Heart left ventricle (tissue), 16 donors: ENCODE data around the gene AJM1. TPM values are rescaled to one million over a fixed set of nuclear protein-coding genes. Genes with fewer than 3 reads are reported as not detected.
"Not testable (repeated sequence)": the region's sequence is repeated elsewhere in the genome, so short reads cannot be mapped to it uniquely, and the experiment has no call there.

Experiments used
- ATAC-seq, 4 donors: fragments of 200-7000 bp; cut with Tn5 transposase; one replicate each; pipeline ENCODE4 v1.9.1; 2020 to 2022; ENCODE audit warnings: moderate library complexity in 4 of 4, mild to moderate bottlenecking in 3 of 4, moderate number of reproducible peaks in 1 of 4
- DNase-seq, 5 donors: peaks; one replicate each; pipeline ENCODE4 v3.0.0-alpha.2; 2020
- H3K27ac ChIP-seq, 12 donors: fragments of 200-600 bp; sonication (generic) in 4 of 12; one replicate each; pipeline versions ENCODE4 v1.5.0 to v1.8.0; 2016 to 2022; ENCODE audit warnings: mild to moderate bottlenecking in 2 of 12
- H3K27me3 ChIP-seq, 9 donors: fragments of 200-600 bp; sonication (generic) in 2 of 9; one replicate each; pipeline versions ENCODE4 v1.5.1 to v1.8.0; 2016 to 2022; ENCODE audit warnings: mild to moderate bottlenecking in 3 of 9
- H3K36me3 ChIP-seq, 9 donors: fragments of 200-600 bp; sonication (generic) in 2 of 9; one replicate each; pipeline versions ENCODE4 v1.5.0 to v1.8.0; 2018 to 2022; ENCODE audit warnings: mild to moderate bottlenecking in 2 of 9
- H3K4me1 ChIP-seq, 12 donors: fragments of 200-600 bp; sonication (generic) in 4 of 12; one replicate each; pipeline versions ENCODE4 v1.5.0 to v1.8.0; 2016 to 2022; ENCODE audit warnings: mild to moderate bottlenecking in 3 of 12
- H3K4me3 ChIP-seq, 12 donors: fragments of 200-600 bp; sonication (generic) in 4 of 12; one replicate each; pipeline versions ENCODE4 v1.5.0 to v1.8.0; 2017 to 2022; ENCODE audit warnings: mild to moderate bottlenecking in 9 of 12, moderate library complexity in 4 of 12
- H3K9me3 ChIP-seq, 12 donors: fragments of 200-600 bp; sonication (generic) in 4 of 12; one replicate each; pipeline versions ENCODE4 v1.5.0 to v1.8.0; 2016 to 2022; ENCODE audit warnings: mild to moderate bottlenecking in 1 of 12
- CTCF ChIP-seq, 12 donors: fragments of 200-600 bp; sonication (generic) in 4 of 12; IDR thresholded peaks; one replicate each; pipeline versions ENCODE4 v1.5.0 to v1.8.0; 2018 to 2022; ENCODE audit warnings: antibody characterized with exemption in 12 of 12, mild to moderate bottlenecking in 5 of 12
- POLR2A ChIP-seq, 2 donors: fragments of 450-650 bp; IDR thresholded peaks; one replicate each; pipeline ENCODE4 v1.6.1; 2017; ENCODE audit warnings: antibody characterized with exemption in 2 of 2, mild to moderate bottlenecking in 2 of 2, moderate library complexity in 2 of 2
- WGBS, 4 donors: extraction: QIAGEN DNeasy Blood & Tissue Kit in 2 of 4; methylation state at CpG; one replicate each; pipeline versions ENCODE4 v1.1.5 to v1.1.7; 2013 to 2018; 5-methylcytosine and 5-hydroxymethylcytosine counted together
- intact Hi-C, 10 donors: fragments of 100-400 bp; cut with DNase I; formaldehyde crosslinking; loops; one replicate each; pipeline versions ENCODE4 v1.11.1 to v1.14.2; 2022
- polyA plus RNA-seq, 2 donors: library from polyadenylated mRNA; stranded (reverse); fragments of 200-250 nt; gene quantifications; one replicate each; pipeline ENCODE4 v1.2.3, GENCODE V29; 2013
- total RNA-seq, 9 donors: library from RNA; depleted of rRNA in 2 of 9; stranded (reverse); fragments of >200 nt in 2 of 9; fragmentation: NEBNext Ultra II Directional in 3 of 9; extraction: Animal tissue kit (Norgen Biotek cat#: 25700) in 3 of 9; gene quantifications; one replicate each; pipeline versions ENCODE4 v1.1.0 to v1.2.4, GENCODE V29; 2016 to 2023
- donor health status: ischemic (EF 13 %, LVEDD 7.1; RV severe dilation, severe dysfunction).
- donor health status: healthy with polysubstance abuse.
- donor health status: DM: no; HTN: yes; CAD: no.
- donor health status: DM: no; HTN: no; CAD: no.
- donor health status: ischemic (EF 25% LVEDD 6.9; RV normal size, moderate dysfunction).
- donor health status: ischemic (EF 25% LVEDD 5.7; RV mildly dilated, moderate dysfunction).
- donor health status: healthy.
- donor health status: DM: yes; HTN: yes; CAD: no.
- donor health status: ischemic (EF 35%, LVEDD 5.7; RV mildly dilated, moderate dysfunction).
- donor health status: nonischemic (EF 11% LVEDD 7.7; RV severe dilation, severe dysfunction).
- donor health status: DM: yes; HTN: yes; CAD: no.
- donor health status: PGD.
- donor health status: ischemic (EF 29% LVEDD 5.4; RV normal size, mild dysfunction).
- donor health status: nonischemic (EF 23%, LVEDD 6.1; RV moderate dilation, normal function).

Gene AJM1
- total and polyA plus RNA-seq, 11 donors, result 2.6 to 7.0 (median 5.5) TPM

GRCh38 chr9:136832581-136832980 lies 9.7 kb upstream of the AJM1 start:
- Histone ChIP-seq H3K4me1 (peaks cover 0 to 6% (median 0%) of the 10 kb centered on the region in 12 donors), H3K27ac (no peak overlapping the region), H3K27me3 (no peaks in the 10 kb centered on the region), H3K36me3 (peaks cover 0 to 80% (median 56%) of the 10 kb centered on the region in 9 donors), H3K4me3 (no peak overlapping the region), H3K9me3 (no peaks in the 10 kb centered on the region)
- intact Hi-C loops, result no loop called here
- whole genome bisulfite sequencing, 4 donors, result 88 to 93% (median 93%) methylated on average over 9 of the region's 9 CpGs
- DNase-seq (no peak), ATAC-seq (no peak)
- no peak for TF ChIP-seq CTCF (IDR thresholded peaks at IDR 0.05)
- no peak for TF ChIP-seq POLR2A (IDR thresholded peaks at IDR 0.05)

GRCh38 chr9:136833381-136834048 lies 8.8 kb upstream of the AJM1 start:
- WGBS, 4 donors, result 74 to 91% (median 85%) methylated on average over 10 to 16 of the region's 16 CpGs
- ATAC-seq, H3K27me3 ChIP-seq, H3K4me3 ChIP-seq, H3K9me3 ChIP-seq, intact Hi-C loops, H3K4me1 ChIP-seq, H3K27ac ChIP-seq: not testable (repeated sequence)
- DNase-seq, result peak in 3 of 5 donors; percentile 19 to 36 (median 31)
- peaks cover 0 to 76% (median 49%) of the 10 kb centered on the region in 9 donors for H3K36me3 ChIP-seq

GRCh38 chr9:136835162-136835931 lies 6.9 kb upstream of the AJM1 start:
- H3K9me3 ChIP-seq, result no peaks in the 10 kb centered on the region
- DNase-seq, result peak in 1 of 5 donors; percentile 18
- H3K4me1 ChIP-seq, result peaks cover 0 to 2% (median 0%) of the 10 kb centered on the region in 12 donors
- ATAC-seq, result no peak
- no peak overlapping the region for H3K27ac ChIP-seq
- intact Hi-C loops, result loop anchor here in 1 of 10 donors (5.0 kb wide), 1 partner anchor 33 kb away; no protein-coding TSS in a partner anchor
- H3K36me3 ChIP-seq, result peaks cover 0 to 76% (median 43%) of the 10 kb centered on the region in 9 donors
- H3K4me3 ChIP-seq, result no peak overlapping the region
- no peaks in the 10 kb centered on the region for H3K27me3 ChIP-seq
- TF ChIP-seq CTCF (IDR thresholded peaks at IDR 0.05) (no peak), POLR2A (IDR thresholded peaks at IDR 0.05) (no peak)
- 91 to 94% (median 92%) methylated on average over 33 to 36 of the region's 36 CpGs for WGBS, 4 donors

- H3K27ac ChIP-seq, result no peak overlapping the region
- no peak overlapping the region for H3K4me3 ChIP-seq
- H3K27me3 ChIP-seq, result no peaks in the 10 kb centered on the region
- H3K9me3 ChIP-seq, result no peaks in the 10 kb centered on the region
- peaks cover 0 to 9% (median 0%) of the 10 kb centered on the region in 12 donors for H3K4me1 ChIP-seq
- ATAC-seq, result no peak
- peaks cover 0 to 75% (median 34%) of the 10 kb centered on the region in 9 donors for H3K36me3 ChIP-seq
- intact Hi-C loops, result loop anchor here in 1 of 10 donors (5.0 kb wide), 1 partner anchor 34 kb away; no protein-coding TSS in a partner anchor
- 89 to 92% (median 91%) methylated on average over 13 to 21 of the region's 21 CpGs for WGBS, 4 donors
- TF ChIP-seq CTCF (IDR thresholded peaks at IDR 0.05) (no peak), POLR2A (IDR thresholded peaks at IDR 0.05) (no peak)
- DNase-seq, result peak in 1 of 5 donors; percentile 26
These were observed 6.1 kb upstream of the AJM1 start for GRCh38 chr9:136835932-136836904.
